GM19239 (cell line): ENCODE measurements around the gene RGN.
A peak's percentile ranks its signal among the peaks of the same experiment; 100 is the strongest.
"Not testable (repeated sequence)": the region's sequence is repeated elsewhere in the genome, so short reads cannot be mapped to it uniquely, and the experiment has no call there.

Experiments
- DNase-seq: peaks from one replicate; pipeline ENCODE4 v3.0.0; 2011; ENCODE audit warnings: low spot score; ENCODE audit not compliant: insufficient read length
- FAIRE-seq: peaks from 2 replicates; lab custom pipeline; 2011; peaks lifted over from hg19 to GRCh38; lab: Jason Lieb, UNC

RGN gene

GRCh38 chrX:47078129-47079043 lies at the start of gene RGN:
TSS of gene RGN (plus strand) at chrX:47078443. CDS start at chrX:47081145, 2,702 bp downstream.
- DNase-seq, result no peak
- no peak for FAIRE-seq

DNA sequence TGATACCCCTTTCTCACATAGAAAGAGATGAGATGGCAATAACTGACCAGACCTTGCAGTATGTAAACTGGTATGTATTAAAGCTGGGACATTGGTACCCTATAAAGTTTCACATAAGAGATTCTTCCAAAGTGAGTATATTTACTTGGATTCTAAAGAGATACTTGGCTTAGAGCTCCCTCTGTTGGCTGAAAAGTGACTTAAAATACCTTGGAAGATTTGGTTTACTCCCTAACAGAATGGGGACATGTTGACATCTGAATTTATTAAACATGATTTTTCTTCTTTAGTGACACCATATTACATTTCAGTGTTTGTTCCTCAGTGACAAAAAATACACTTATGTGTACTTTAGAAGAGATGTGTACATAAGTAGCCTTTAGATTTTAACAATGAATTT lies 47.9 kb upstream of the RGN start:
- DNase-seq, result peak; percentile 4
- FAIRE-seq, result peak; percentile 82

GRCh38 chrX:47047989-47048388 lies 30.3 kb upstream of the RGN start:
- DNase-seq (no peak), FAIRE-seq (no peak)

DNA sequence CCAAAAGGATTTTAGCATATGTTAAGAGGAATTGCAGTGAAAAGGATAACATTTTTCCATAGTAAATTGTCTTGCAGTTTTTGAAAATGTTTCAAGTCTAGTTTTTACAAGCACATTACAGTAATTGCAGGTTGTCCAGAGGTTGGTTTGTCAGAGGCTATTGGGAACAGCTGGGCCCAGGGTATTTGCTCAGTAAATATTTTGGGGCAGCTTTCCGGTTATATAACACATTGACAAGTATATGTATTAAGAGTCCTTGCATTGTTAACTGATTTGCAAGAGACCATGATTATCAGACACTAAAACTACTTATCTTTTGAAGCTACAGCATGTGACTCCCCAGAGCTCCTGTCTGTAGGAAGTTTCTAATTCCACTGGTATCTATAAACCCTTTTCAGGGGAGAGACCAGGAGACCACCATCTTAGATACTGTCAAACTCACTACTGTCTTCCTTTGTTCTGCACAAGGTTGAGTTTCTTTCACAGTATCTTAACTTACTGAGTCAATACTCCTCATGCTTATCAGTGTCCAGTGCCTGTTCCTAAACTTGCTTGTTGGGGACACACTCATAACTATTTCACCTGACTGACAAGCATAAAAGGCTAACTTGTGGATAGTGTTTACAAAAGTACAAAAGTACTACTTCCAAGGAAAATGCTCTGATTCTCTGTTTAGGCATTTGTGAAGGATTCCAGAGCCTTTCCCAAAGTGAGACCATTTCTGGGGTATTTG lies 18.9 kb upstream of the RGN start:
- no peak for DNase-seq
- no peak for FAIRE-seq

- DNase-seq (no peak), FAIRE-seq (no peak)
These were observed 17.5 kb upstream of the RGN start for GRCh38 chrX:47060708-47061107.

DNA sequence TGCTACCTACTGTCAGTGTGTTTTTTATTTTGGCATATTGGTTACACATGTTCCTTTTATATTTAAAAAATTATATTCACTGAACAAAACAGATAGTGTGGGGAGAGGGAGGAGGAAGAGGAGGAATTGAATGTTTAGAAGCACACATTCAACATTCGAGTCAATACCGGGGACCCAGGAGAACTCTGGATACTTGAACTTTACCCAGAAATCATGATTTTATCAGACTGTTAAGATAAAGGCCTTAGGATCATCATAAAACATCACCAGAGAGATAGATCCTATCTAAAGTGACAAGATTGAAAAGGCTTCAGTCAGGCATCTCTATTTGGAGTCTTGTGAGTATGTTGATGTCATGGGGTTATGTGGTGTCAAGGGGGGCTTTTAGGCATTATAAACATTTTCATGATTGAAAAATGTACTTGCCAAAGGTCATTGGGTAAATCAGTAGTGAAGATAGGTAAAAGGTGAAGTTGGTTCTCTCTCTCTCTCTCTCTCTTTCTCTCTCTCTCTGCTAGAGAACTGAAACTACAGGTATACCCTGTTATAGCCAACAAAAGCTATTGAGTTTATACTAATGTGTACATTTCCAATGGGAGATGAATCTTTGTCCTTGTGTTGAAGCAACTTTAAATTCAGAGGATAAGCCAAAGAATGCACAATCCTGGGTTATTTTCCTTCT lies 16.9 kb upstream of the RGN start:
- no peak for DNase-seq
- FAIRE-seq, result peak; percentile 63

DNA sequence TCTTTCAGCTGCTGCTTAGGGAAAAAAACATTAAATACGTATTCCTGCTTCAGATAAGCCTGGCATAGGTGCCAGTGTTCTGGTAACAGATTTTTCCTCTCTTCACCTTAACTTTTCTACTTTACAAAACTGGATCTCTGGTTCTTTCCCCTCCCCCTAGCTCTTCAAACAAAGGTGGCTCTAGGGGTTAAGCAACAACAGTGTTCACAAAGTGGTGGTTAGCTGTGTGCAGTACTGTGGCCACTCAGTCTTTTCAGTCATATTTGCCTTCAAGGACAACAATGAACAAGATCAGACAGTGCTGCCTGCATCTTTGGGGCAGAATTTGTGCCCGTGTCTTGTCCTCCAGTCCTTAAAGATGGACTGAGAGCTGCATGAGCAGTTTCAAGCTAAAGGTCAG lies 15.1 kb upstream of the RGN start:
- no peak for DNase-seq
- FAIRE-seq, result no peak

DNA sequence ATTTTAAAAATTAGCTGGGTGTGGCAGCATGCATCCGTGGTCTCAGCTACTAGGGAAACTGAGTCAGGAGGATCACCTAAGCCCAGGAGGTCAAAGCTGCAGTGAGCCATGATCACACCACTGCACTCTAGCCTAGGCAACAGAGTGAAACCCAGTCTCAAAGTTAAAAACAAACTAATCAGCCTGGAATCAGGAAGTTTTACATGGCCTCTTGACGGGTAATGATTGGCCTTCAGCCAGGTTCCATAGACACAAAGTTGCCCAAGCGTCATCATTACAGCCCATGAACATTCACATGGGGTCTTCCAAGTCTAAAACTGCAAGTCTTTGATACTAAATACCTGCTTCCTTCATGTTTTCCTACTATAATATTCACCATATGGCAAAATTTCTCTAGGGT lies 10.0 kb upstream of the RGN start:
- FAIRE-seq, result no peak
- DNase-seq, result no peak

- FAIRE-seq (no peak), DNase-seq (no peak)
These were observed 9.5 kb upstream of the RGN start for GRCh38 chrX:47068720-47069119.

DNA sequence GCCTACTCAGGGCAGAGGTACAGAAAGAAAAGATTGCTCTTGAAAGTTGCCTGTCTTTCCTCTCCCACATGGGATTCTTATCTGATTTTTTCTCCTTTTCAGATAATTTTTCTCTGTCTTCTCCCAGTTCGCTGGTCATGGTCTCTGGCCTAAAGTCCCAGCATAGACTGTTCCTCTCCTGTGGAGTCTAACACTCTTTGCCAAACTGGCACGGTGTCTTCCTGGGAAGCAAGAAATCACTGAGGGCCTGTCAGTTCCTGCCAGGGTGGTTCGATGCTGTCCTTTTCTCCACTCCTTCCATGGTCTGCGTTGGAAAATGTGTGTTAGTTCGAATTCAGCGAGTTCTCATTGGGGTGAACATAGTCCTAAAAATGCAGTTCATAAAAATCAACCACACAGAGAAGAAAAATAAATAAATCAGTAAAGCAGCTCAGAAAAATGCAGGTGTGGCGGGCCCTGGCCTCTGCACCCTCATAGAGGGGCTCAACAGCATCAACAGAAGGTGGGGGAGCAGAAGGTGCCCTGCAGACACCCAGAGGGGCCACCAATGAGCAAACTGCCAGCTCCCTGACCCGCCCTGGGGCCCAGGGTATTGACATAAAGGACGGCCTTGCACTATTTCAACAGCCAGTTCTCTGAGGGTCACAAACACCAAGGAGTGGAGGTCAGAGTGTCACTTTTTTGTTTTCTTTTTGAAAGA lies 2.1 kb downstream of the RGN start:
- DNase-seq (no peak), FAIRE-seq (no peak)

DNA sequence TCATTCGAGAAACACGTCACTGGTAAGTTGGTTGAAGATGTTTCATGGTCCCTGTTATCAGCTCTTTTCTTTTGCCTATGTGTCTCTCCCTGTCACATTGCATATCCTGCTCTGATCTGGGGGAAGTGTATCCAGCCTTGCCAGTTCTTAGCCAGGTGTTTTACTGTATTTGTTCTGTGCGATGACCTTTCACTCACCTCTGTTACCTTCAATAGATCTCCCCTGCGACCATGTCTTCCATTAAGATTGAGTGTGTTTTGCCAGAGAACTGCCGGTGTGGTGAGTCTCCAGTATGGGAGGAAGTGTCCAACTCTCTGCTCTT lies 2.6 kb downstream of the RGN start:
- DNase-seq, result no peak
- peak; percentile 33 for FAIRE-seq

DNA sequence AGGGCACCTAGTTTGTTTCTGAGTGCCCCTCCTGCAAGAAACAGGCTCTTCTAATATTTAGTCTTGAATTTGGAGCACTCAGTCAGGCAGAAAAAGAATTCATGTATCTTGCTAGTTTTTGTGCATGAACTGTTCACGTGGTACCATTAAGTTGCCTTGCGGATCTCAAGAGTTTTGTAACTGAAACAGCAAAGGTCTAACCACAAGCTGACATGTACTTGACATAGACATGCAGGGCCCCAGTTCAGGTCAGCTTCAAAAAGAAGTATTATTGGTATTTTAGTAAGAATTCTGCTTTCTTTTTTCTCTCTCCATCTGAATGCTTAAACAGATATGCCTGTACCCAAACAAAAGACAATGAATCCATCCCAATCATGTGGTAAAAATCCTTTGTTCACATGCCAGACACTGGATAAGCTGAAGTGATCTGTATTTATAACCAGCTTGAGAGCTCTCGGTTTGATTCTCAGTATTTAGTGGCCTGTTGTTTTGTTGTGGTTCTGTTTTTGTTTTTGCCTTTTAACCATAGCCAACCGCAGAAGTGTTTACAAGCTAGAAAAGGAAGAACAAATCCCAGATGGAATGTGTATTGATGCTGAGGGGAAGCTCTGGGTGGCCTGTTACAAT lies 13.0 kb downstream of the RGN start:
- no peak for DNase-seq
- peak; percentile 85 for FAIRE-seq

DNA sequence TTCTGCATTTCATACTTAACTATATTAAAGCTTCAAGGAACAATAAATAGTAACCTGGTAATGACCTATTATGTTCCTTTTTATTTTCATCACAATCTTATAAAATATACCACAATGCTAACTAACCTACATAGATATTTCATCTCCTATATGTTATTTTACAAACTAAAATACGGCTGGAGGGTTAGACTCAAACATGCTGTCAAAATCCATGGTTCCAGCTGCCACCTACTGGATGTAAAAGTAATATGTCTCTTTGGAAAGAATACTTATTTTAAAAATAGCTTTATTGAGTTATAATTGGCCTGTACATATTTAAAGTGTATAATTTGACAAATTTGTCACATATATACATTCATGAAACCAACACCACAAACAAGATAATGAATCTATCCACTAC lies 15.0 kb downstream of the RGN start:
- FAIRE-seq, result peak; percentile 84
- DNase-seq, result no peak

GRCh38 chrX:47093860-47094259 lies 15.6 kb downstream of the RGN start:
- FAIRE-seq (no peak), DNase-seq (no peak)

- FAIRE-seq (no peak), DNase-seq (no peak)
These were observed 18.8 kb downstream of the RGN start for GRCh38 chrX:47097018-47097417.

- DNase-seq, result no peak
- FAIRE-seq, result no peak
These were observed 20.3 kb downstream of the RGN start for GRCh38 chrX:47098338-47099094.

GRCh38 chrX:47101206-47101605 lies 23.0 kb downstream of the RGN start:
- no peak for FAIRE-seq
- no peak for DNase-seq

- not testable (repeated sequence) for DNase-seq, FAIRE-seq
These were observed 32.8 kb downstream of the RGN start for GRCh38 chrX:47110936-47111615.
